GM18508 (cell line): ENCODE data around the gene OSGEPL1.
A peak's percentile ranks its signal among the peaks of the same experiment; 100 is the strongest.
"Not testable (repeated sequence)": the region's sequence is repeated elsewhere in the genome, so short reads cannot be mapped to it uniquely, and the experiment has no call there.

ENCODE experiments used
- ATAC-seq: cut with Tn5 transposase; IDR thresholded peaks from one replicate; pipeline ENCODE4 v1.9.1; 2021; ENCODE audit warnings: moderate number of reproducible peaks; ENCODE audit not compliant: insufficient read depth, unreplicated experiment

Gene OSGEPL1

GRCh38 chr2:189762551-189763298 is at the start of gene OSGEPL1:
OSGEPL1 (minus strand) TSS chr2:189762792; CDS start chr2:189761640, 1,152 bp downstream.
- ATAC-seq, result peak; percentile 97

DNA sequence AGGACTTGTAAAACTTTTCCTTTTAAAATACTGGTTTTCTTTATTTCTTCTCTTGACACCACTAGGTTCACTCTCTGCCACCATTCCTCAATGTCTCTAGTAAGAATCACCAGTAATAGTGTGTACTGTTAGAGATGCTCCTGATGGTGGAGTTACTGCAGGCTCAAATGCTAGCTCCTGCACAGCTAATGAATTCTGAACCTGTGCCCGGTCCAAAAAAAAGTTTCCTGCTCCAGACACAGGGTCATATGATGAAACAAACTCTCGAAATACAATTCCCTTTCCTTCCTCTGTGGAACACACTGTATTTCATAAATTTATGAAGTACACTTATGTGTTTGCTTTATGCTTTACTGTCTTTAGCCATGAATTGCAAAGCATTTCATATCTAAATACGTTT is 40.8 kb upstream of the OSGEPL1 start:
- no peak for ATAC-seq

DNA sequence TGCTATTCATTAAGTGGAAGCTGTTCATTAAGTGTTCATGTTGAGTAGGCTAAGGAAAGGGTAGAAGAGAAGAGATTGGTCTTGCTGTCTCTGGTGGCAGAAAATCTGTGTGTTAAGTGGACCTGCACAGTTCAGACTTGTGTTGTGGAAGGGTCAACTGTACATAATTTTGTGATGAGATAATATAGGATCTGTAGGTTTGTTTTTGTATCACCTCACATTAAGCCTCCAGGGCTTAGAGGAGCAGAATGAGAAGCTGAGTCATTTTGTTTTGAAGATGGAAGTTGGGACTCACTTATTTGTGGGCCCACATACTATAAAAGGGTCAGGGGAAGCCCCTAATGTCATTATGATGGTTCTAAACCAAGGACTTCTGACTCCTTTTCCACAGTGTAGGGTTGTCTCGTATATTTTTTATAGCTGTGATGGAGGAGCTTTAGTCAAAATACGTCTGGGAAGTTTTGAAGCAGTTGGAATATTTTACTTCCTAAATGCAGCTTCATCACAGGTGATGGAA is 39.9 kb upstream of the OSGEPL1 start:
- ATAC-seq, result no peak

DNA sequence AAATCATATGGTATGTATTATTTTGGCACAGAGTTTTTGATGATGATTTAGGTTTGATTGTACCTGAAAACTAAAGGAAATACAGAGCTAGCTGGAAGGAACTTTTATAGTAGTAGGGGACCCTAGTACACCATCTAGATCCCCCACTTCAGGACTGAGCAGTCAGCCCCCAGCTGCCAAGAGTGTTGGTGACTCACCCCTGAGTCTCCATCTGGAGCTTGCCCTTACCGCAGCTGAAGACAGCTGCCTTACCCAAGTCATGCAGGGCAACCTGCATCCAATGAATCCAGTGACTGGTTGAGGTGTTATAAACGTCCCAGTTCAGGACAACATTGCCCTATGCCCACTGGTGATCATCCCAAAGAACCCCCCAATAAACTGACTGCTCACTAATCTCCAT is 36.9 kb upstream of the OSGEPL1 start:
- no peak for ATAC-seq

DNA sequence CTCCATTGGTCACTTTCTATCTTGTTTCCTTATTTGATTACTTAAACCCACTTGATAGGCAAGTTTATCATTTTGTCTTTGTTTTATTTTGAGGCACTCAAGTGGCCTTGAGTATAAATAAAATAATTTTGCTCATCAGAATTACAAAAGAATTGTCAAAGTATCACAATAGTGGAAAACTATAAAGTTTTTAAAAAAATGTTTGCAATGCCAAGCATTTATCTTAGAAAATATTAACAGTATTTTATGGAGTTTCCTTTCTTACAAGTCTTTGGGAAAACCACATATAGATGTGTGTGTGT is 36.4 kb upstream of the OSGEPL1 start:
- ATAC-seq, result no peak

DNA sequence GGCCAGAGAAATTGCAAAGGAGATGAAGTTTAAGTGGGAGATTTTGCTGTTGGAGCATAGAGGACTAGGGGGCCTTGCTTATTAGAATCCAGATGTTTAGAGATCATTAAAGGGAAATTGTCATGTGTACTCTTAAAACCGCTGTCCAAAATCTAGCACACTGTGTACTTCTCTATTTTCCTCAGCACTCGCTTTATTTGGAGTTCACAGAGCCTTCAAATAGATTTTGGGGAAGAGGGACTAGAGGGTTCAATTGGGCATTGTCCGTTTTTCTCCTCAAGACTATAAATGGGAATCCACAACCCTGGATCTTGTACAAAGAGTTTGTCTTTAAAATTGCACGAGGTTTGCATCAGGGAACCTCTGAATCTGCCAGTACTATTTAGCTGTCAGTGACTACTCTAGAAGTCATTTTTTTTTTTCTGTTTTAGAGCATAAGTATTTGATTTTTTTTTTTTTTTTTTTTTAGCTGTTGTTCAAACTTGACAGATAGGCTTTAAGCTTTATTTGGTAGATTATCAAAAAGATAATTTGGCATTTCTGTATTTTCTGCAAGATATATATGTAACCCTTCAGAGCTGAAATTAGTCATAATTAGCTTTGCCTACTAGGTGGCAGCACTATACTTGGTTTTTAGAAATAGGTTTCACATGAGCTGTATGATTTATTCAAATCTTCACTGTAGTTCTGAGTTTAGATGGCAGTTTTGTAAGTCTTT is 35.9 kb upstream of the OSGEPL1 start:
- peak; percentile 76 for ATAC-seq

DNA sequence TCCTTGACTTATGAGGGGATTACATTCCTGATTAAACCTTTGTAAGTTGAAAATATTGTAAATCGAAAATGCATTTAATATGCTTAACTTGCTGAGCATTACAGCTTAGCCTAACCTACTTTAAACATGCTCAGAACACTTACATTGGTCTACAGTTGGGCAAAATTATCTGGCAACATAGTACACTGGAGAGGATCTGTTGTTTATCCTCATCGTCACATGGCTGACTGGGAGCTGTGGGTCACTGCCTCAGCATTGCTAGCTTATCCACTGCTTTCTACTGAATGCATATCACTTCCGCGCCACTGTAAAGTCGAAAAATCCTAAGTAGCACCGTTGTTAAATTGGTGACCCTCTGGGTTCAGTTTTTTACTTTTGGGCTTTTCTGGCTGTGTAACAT is 35.3 kb upstream of the OSGEPL1 start:
- ATAC-seq, result no peak

DNA sequence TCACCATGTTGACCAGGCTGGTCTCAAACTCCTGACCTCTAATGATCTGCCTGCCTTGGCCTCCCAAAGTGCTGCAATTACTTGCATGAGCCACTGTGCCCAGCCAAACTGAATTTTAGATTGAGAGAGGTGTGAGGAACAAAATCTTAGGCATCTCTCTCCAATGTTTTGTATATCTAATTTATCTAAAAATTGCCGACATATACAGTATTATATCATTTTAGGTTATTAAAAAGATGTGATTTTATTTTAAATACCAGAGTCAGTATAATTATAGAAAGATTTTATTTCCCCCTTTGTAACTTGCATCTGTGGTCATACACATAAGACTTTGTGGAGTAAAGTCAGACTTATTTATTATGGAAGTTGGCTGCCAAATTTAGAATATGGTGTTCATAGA is 31.7 kb upstream of the OSGEPL1 start:
- ATAC-seq, result no peak

DNA sequence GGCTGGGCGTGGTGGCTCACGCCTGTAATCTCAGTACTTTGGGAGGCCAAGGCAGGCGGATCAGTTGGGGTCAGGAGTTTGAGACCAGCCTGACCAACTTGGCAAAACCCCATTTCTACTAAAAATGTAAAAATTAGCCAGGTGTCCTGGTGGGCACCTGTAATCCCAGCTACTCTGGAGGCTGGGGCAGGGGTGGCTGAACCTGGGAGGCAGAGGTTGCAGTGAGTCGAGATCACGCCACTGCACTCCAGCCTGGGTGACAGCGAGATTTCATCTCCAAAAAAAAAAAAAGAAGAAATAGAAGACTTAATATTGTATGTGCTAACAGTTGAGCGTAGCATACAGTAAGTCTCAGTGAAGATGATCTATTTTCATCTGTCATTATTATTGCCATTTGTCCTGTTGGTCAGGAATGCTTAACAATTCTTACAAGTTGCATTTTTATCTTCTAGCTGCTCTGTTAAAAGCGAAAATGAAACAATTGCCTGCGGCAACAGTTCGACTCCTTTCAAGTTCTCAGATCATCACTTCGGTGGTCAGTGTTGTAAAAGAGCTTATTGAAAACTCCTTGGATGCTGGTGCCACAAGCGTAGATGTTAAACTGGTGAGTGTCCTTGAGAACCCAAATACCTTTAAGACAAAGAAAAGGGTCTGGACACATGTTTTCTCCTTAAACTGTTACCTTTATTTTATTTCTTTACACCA is 28.9 kb upstream of the OSGEPL1 start:
- no peak for ATAC-seq

DNA sequence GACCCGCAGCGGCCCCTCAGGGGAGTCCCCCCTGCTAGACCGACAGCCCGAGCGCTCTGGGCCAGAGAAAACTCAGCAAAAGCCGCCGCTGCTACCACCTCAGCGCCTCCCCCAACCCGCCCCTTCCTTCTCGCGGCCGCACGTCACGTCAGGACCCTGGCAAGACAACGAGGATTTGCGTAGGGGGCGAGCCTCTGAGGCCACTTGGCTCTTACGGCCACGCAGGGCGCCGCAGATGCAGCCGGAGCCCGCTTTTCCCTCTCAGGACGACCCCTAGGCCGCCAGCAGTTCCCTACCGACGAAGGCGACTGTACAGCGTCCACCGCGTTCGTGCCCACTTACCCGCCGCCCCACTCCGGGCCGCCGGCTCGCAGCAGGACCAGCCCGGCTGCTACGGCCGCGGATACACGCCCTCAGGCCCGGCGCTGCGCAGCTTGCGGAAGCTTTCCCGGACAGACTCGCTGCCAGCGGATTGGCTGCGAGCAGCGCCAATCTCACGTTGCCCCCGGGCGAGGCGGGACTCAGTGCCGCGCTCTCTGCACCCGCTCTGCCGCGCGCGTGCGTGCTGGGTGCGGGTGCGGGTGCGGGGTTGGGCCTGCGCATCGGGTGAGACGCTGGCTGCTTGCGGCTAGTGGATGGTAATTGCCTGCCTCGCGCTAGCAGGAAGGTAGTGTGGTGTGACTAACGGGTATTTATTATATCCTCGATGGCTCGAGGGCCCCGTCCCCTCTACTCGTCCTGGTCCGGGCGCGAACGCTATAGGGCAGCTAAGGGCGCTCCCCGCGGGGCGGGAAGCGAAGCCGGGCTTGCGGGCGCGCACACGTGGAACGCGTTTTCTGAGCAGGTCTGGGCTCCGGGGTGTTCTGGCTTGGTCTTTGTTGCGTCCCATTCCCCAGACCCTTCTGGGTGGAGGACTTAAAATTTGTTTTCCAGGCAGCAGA is 21.6 kb upstream of the OSGEPL1 start, which contains the start of the genes ORMDL1 and PMS1:
ORMDL1 (minus strand) TSS at position 413 of the 941 bp plus-strand sequence. CDS start 1,744 bp downstream, outside the sequence.
PMS1 (plus strand) TSS at position 524 of the 941 bp plus-strand sequence. CDS start 7,360 bp downstream, outside the sequence.
- ATAC-seq, result peak; percentile 86

- ATAC-seq, result peak; percentile 8
Observed at GRCh38 chr2:189783451-189783926, 20.9 kb upstream of the OSGEPL1 start.

GRCh38 chr2:189782221-189782671 is 19.7 kb upstream of the OSGEPL1 start:
- ATAC-seq, result no peak

GRCh38 chr2:189772212-189772611 is 9.6 kb upstream of the OSGEPL1 start:
- no peak for ATAC-seq

GRCh38 chr2:189770590-189771322 is 8.2 kb upstream of the OSGEPL1 start:
- ATAC-seq, result no peak

DNA sequence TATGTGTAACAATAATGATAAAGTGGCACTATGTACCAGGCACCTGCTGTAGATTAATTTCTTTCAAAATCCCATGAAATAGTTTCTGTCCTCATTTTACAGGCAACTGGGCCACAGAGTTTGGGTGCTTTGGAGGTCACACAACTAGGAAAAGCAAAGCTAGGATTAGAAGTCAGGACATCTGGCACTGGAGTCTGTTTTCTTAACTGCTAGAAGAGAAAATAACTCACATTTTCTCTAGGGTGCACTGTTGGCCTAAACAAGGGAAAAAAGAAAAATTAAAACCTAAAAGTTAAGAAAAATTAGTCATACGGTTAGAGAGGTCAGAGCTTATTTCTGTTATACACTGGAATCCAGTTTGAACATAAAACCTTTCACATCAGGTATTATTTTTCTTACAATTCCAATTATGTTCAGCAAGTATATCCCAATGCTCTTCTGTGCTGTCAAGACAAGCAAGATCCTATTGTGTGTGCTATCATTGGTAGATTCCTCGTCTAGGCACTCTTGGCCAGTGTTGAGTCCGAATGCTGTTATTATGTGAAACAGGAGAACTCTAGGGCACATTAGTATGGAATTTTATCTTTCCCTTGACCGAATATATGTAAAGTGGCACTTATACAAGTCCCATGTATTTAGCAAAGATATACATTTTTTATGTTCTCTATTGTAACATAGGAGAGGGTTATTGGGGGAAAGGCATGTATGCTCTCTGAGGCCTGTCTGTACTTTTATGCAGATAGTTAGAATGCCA is 1.5 kb upstream of the OSGEPL1 start:
- ATAC-seq, result no peak

GRCh38 chr2:189762229-189762550 is 402 bp downstream of the OSGEPL1 start:
- no peak for ATAC-seq

DNA sequence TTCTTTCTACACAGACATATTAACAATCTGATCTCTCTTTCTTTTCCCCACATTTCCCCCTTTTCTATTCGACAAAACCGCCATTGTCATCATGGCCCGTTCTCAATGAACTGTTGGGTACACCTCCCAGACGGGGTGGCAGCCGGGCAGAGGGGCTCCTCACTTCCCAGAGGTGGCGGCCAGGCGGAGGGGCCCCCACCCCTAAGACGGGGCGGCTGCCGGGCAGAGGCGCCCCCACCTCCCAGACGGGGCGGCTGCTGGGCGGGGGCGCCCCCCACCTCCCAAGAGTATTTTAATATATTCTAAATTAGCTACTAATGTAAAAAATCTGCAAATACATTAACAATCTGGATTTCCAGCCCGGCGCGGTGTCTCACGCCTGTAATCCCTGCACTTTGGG is 2.4 kb downstream of the OSGEPL1 start:
- ATAC-seq, result not testable (repeated sequence)

- ATAC-seq, result no peak
Observed at GRCh38 chr2:189756311-189756952, 6.2 kb downstream of the OSGEPL1 start.
